ENCODE results near the gene ZNF438.

DNA sequence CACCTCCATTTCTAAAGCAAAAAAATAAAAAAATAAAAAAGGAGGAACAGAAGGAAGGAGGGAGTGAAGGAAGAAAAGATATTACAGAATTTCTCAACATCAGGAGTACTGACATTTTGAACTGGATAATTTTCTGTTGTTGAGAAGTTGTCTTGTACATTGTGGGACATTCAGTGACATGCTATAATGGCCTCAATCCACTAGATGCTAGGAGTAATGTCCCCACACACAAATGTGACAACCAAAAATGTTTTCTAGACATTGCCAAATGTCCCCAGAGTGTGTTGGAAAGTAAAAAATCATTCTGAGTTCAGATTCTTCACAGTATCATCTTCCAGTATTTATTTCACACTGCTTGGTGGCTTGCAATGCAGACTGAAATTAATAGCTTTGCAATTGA, 6.5 kb downstream of the ZNF438 start:
- TF ChIP-seq POLR2A (IDR thresholded peaks at IDR 0.05) = no peak
- no peak for TF ChIP-seq POLR2AphosphoS5 (IDR thresholded peaks at IDR 0.05)
- TF ChIP-seq, protein P1, sequence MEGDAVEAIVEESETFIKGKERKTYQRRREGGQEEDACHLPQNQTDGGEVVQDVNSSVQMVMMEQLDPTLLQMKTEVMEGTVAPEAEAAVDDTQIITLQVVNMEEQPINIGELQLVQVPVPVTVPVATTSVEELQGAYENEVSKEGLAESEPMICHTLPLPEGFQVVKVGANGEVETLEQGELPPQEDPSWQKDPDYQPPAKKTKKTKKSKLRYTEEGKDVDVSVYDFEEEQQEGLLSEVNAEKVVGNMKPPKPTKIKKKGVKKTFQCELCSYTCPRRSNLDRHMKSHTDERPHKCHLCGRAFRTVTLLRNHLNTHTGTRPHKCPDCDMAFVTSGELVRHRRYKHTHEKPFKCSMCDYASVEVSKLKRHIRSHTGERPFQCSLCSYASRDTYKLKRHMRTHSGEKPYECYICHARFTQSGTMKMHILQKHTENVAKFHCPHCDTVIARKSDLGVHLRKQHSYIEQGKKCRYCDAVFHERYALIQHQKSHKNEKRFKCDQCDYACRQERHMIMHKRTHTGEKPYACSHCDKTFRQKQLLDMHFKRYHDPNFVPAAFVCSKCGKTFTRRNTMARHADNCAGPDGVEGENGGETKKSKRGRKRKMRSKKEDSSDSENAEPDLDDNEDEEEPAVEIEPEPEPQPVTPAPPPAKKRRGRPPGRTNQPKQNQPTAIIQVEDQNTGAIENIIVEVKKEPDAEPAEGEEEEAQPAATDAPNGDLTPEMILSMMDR (IDR thresholded peaks at IDR 0.05) = no peak

Data from sigmoid colon (tissue), 4 donors.